GM19240 (cell line): ENCODE data around the gene DDX24.

Experiments
- DNase-seq: peaks from one replicate; pipeline ENCODE4 v3.0.0; 2011; ENCODE audit warnings: low spot score; ENCODE audit not compliant: insufficient read length

DDX24 gene

GRCh38 chr14:94115058-94115591 lies 34.1 kb upstream of the DDX24 start:
- no peak for DNase-seq

- DNase-seq = no peak
Measured at GRCh38 chr14:94114589-94115057, 33.6 kb upstream of the DDX24 start.

DNA sequence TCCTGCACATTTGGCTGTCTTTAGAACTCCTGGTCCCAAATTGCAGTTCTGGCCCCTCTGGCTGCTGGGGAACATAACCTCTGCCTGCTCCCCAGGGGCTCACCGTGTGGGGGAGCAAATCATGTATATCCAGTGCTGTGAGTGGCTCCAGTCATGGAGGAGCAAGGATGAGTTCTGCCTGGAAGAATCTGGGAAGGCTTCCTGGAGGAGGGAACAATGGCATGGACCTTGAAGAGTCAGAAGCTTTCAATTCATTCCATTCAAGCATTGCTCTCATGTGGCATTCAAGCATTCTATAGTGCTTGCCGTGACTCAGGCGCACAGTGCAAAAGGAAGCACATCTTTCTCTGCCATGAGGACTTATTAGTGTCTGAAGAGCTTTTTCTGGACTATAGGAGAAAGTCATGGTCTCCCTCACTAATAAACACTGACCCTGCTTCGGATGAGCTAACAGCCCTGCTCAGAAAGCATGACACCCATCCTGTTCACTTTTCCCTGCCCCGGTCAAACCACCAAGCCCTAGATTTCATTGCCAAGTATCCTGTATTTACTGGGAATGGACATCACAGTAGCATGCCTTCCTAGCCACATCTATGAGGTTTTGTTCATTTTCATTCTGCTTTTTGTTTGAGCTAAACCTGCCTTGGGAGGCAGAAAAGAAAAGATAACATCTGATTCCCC lies 33.0 kb upstream of the DDX24 start:
- DNase-seq = no peak

GRCh38 chr14:94113490-94113889 lies 32.5 kb upstream of the DDX24 start:
- no peak for DNase-seq

DNA sequence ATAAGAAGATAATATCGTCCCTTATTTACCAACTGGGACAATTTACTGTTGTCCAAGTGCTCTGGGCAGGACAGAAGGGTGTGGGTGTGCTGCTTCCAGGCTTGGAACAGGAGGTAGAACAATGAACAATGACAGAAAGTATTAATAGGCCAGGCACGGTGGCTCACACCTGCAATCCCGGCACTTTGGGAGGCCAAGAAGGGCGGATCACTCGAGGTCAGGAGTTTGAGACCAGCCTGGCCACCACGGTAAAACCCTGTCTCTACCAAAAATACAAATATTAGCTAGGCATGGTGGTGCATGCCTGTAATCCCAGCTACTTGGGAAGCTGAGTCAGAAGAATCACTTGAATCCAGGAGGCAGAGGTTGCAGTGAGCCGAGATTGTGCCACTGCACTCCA lies 32.1 kb upstream of the DDX24 start:
- no peak for DNase-seq

DNA sequence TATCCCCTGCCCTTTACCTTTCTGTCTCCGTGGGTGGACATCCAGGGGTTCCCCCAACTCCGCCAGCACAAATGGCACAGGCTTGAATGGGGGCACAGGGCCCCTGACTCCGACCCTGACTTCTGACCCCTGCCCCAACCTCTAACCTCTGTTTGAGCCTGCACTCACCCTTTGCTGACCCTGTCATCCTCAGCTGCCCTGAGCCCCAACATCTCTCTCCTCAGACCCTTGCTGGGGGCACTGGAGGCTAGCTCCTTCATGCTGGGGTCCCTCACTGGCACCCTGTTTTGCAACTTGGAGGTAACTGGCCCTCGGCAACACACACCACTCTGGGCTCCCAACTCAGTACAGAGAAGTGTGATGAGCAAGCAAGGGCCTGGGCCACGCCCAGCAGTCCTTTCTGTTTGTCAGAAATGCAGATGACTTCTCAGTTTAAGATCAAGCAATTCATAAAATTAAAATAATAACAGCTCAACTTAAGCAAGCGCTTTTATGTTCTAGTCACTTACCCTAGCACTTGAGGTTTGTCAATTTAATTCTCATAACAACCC lies 31.6 kb upstream of the DDX24 start:
- DNase-seq = no peak

GRCh38 chr14:94111276-94112095 lies 30.5 kb upstream of the DDX24 start:
- DNase-seq = no peak

DNA sequence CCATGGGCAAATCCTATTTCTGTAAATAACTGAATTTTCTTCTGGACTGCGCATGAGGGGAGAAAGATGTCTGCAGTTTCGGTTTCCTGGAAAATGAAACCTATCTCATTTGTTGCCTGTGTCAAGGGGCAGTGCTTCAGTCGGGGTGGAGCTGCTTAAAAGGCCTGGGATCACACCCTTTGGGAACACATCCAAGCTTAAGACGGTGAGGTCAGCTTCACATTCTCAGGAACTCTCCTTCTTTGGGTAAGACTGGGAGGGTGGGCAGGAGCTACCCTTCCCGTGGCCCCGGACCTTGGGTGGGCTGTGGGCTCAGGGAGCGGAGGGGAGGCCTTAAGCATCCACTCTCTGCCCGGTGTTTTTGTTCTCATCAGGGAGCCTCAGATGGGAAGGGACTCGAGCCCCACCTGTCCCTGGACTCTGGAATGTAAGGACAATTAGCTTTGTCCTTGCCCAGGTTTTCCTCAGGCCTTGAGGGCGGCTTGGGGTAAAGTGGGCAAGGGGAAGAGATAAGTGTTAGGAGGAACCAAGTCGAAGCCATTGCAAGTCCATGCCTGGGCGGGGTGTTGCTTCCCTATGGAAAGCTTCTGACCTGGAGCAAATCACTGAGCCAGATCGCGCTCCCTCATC lies 29.7 kb upstream of the DDX24 start, which contains the start of gene IFI27:
Gene IFI27 (plus strand): TSS at position 185 of the 630 bp plus-strand sequence.
- DNase-seq = no peak

DNA sequence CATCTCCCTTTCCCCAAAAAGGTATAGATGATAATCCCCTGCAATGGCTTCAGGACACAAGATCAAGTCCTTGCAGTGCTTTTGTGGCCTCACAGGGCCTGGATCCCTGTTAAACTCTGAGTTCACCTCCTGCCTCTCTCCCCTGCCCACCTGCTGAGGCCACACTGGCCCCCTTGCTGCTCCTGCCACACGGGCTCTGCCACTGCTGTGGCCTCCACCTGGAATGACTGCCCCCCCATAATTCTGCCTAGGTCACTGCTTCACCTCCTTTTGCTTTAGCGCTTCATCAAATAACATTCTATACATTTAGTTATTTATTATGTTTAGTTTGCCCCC lies 28.9 kb upstream of the DDX24 start:
- no peak for DNase-seq

GRCh38 chr14:94104731-94105130 lies 23.7 kb upstream of the DDX24 start:
- no peak for DNase-seq

GRCh38 chr14:94103554-94104150 lies 22.6 kb upstream of the DDX24 start:
- no peak for DNase-seq

GRCh38 chr14:94102768-94103482 lies 21.9 kb upstream of the DDX24 start:
- no peak for DNase-seq

DNA sequence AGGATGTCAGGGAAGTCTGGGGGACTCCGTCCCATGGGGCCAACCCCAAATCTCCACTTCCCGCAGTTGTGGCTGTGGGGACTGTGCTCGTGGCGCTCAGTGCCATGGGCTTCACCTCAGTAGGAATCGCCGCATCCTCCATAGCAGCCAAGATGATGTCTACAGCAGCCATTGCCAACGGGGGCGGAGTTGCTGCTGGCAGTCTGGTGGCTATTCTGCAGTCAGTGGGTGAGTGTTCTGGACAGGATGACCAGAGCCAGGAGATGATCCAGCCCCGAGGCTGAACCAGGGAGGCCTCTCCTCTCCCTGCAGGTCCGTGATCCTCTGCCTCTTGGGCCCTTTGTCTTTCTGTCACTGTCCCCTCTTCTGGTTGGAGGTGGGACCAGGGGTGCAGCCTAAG lies 20.7 kb upstream of the DDX24 start:
- DNase-seq = no peak

- DNase-seq = no peak
Measured at GRCh38 chr14:94100847-94101246, 19.8 kb upstream of the DDX24 start.

DNA sequence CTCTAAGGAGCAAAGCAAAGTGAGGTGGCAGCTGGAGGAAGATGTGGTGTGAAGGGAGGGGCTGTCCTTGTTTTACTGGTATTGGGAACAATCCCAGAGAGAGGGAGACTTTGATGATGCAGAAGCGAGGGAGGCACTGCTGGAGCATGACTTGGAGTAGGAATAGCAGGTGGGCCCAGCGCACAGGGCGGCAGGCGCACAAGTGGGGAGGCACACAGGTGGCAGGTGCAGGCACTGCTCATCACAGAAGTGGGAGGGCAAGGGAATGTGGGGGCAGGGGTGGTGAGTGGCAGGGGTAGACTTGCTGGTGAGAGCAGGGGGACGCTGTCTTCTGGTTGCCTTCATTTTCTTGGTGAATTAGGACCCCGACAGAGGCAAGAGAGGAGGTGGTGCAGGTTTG lies 18.0 kb upstream of the DDX24 start:
- DNase-seq = no peak

GRCh38 chr14:94098326-94098992 lies 17.5 kb upstream of the DDX24 start:
- DNase-seq = no peak

- DNase-seq = no peak
Measured at GRCh38 chr14:94097091-94097490, 16.1 kb upstream of the DDX24 start.

- no peak for DNase-seq
Measured at GRCh38 chr14:94093418-94093817, 12.4 kb upstream of the DDX24 start.

DNA sequence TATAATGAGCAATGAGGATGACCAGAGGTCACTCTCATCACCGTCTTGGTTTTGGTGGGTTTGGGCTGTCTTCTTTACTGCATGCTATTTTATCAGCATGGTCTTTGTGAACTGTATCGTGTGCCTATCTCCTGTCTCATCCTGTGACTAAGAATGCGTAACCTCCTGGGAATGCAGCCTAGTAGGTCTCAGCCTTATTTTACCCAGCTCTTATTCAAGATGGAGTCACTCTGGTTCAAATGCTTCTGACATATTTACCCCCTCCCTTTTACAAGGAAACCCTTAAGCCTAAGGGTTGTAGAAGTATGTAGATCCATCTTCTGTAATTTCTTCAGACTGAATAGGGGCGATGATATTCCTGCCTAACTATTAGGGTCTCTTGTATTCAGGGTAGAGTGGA lies 8.5 kb upstream of the DDX24 start:
- DNase-seq = no peak

GRCh38 chr14:94088516-94088915 lies 7.5 kb upstream of the DDX24 start:
- DNase-seq = no peak
